ENCODE data around the gene PPP3CA.

The PPP3CA gene

DNA sequence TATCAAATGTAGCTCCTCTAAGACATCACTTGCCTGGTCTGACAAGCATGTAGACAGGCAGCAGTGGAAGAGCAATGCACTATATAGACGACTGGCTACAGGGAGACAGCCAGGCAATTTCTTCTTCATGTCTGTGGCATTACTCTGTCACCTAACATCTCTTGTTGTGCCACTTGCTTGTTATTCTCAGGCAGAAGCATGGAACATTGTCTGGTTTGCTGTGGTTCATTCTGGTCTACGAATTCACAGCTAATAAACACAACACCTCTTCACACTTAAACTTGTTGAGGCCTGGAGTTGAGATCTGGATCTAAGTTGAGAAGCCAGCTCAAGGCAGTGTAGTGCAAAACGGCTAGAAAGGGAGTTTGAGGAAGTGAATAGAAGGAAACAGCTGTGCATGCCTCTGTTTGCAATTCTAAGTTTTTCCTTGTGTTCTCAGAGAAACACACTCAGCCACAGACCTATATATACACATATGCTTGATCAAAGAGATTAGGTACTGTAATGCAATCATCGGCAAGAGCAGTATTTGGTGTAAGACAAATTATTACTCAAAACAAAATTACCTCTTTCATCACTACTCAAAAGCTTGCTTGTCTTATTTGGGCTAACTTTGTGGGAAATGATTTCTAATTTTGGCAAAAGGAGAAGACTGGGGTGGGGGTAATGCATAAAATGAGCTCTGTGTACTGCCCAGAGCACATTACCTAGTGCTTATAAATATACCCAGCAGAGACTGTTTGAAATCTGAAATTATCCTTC lies 243.8 kb downstream of the PPP3CA start:
- H3K79me2 ChIP-seq (ENCODE audit: low read length), result no peaks in the 10 kb centered on the region
- no peaks in the 10 kb centered on the region for H3K36me3 ChIP-seq (replicated peaks; ENCODE audit: insufficient read depth, low read length)
- H3K4me1 ChIP-seq (ENCODE audit: low read length), result peaks cover 11% of the 10 kb centered on the region
- no peak overlapping the region for H3K4me2 ChIP-seq (ENCODE audit: low read depth, low read length)
- H2AFZ ChIP-seq (ENCODE audit: low read length), result no peak overlapping the region
- no peaks in the 10 kb centered on the region for H3K9me2 ChIP-seq (replicated peaks; ENCODE audit: insufficient read depth, low read length)
- no peaks in the 10 kb centered on the region for H4K20me1 ChIP-seq (ENCODE audit: insufficient read depth, low read length)
- H3K27me3 ChIP-seq (replicated peaks; ENCODE audit: insufficient read depth, low read length), result no peaks in the 10 kb centered on the region
- no peak overlapping the region for H3K9ac ChIP-seq (ENCODE audit: low read length)
- peak overlapping the region; percentile 6; the same call in 1 of the 2 replicates for H3K27ac ChIP-seq (ENCODE audit: low read length)
- H3F3A ChIP-seq (ENCODE audit: insufficient read depth, low read length), result no peaks in the 10 kb centered on the region
- peak; percentile 35 for DNase-seq
- no peak overlapping the region for H3K4me3 ChIP-seq (ENCODE audit: low read length)
- TF ChIP-seq, protein P1, sequence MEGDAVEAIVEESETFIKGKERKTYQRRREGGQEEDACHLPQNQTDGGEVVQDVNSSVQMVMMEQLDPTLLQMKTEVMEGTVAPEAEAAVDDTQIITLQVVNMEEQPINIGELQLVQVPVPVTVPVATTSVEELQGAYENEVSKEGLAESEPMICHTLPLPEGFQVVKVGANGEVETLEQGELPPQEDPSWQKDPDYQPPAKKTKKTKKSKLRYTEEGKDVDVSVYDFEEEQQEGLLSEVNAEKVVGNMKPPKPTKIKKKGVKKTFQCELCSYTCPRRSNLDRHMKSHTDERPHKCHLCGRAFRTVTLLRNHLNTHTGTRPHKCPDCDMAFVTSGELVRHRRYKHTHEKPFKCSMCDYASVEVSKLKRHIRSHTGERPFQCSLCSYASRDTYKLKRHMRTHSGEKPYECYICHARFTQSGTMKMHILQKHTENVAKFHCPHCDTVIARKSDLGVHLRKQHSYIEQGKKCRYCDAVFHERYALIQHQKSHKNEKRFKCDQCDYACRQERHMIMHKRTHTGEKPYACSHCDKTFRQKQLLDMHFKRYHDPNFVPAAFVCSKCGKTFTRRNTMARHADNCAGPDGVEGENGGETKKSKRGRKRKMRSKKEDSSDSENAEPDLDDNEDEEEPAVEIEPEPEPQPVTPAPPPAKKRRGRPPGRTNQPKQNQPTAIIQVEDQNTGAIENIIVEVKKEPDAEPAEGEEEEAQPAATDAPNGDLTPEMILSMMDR (IDR thresholded peaks at IDR 0.05; ENCODE audit: low read length), result no peak
- TF ChIP-seq EZH2phosphoT487 (IDR thresholded peaks at IDR 0.05; ENCODE audit: low read length) (no peak), EZH2 (optimal IDR thresholded peaks at IDR 0.05; ENCODE audit: low read depth, low read length) (no peak)
- no peaks in the 10 kb centered on the region for H3K9me3 ChIP-seq (replicated peaks; ENCODE audit: insufficient read depth, low read length)

DNA sequence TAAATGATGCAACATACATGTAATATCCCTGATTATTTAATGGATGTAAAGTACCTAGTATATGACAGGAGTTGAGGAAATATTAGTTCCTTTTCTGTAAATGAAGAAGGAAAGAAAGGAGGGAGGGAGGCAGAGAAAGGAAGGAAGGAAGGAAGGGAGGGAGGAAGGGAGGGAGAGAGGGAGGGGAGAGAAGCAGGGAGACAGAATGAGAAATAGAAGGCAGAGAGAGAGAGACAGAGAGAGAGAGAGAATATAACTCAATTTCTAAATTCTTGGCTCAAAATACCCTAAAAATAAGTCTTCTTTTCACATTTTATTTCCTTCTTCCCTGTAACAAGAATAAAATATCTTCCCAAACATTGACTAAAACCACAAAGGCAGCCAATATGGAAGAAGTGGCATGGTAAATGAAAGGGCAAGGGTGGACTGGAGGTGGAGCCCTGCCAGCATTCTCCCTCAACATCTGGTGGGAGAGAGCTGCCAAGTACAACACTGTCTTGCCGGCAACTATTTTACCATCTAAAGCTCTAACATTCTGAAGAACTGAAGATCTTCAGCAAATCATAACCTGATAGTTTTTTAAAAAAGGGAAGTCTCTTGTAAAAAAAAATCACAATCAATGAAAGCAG lies 245.1 kb downstream of the PPP3CA start:
- H3K4me1 ChIP-seq (ENCODE audit: low read length), result peaks cover 11% of the 10 kb centered on the region
- H3K27me3 ChIP-seq (replicated peaks; ENCODE audit: insufficient read depth, low read length), result no peaks in the 10 kb centered on the region
- TF ChIP-seq, protein P1 (IDR thresholded peaks at IDR 0.05; ENCODE audit: low read length), result no peak
- no peak for DNase-seq
- no peaks in the 10 kb centered on the region for H3K9me2 ChIP-seq (replicated peaks; ENCODE audit: insufficient read depth, low read length)
- no peaks in the 10 kb centered on the region for H3F3A ChIP-seq (ENCODE audit: insufficient read depth, low read length)
- H3K9ac ChIP-seq (ENCODE audit: low read length), result no peak overlapping the region
- H4K20me1 ChIP-seq (ENCODE audit: insufficient read depth, low read length), result no peaks in the 10 kb centered on the region
- H3K4me3 ChIP-seq (ENCODE audit: low read length), result no peak overlapping the region
- no peak overlapping the region for H3K4me2 ChIP-seq (ENCODE audit: low read depth, low read length)
- H3K36me3 ChIP-seq (replicated peaks; ENCODE audit: insufficient read depth, low read length), result no peaks in the 10 kb centered on the region
- no peaks in the 10 kb centered on the region for H3K9me3 ChIP-seq (replicated peaks; ENCODE audit: insufficient read depth, low read length)
- no peaks in the 10 kb centered on the region for H3K79me2 ChIP-seq (ENCODE audit: low read length)
- H2AFZ ChIP-seq (ENCODE audit: low read length), result no peak overlapping the region
- no peak overlapping the region for H3K27ac ChIP-seq (ENCODE audit: low read length)

DNA sequence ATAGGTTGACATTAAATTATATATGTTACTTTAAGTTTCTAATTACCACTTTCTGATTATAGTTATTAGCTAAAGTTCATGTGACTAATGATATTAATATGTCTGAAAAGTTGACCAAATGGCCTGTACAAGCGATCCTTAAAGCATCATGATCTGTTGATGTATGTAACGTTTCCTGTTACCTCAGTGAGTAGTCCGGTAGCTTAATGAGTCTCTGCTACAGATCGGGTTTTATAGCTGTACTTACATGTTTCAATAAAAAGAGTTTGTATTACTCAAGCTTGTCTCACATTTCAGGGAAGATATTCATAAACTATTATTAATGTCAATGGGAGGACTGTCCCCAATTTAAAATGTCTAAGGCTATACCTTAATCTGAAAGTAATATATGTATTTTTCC lies 246.3 kb downstream of the PPP3CA start:
- no peaks in the 10 kb centered on the region for H3K27me3 ChIP-seq (replicated peaks; ENCODE audit: insufficient read depth, low read length)
- no peak for DNase-seq
- H4K20me1 ChIP-seq (ENCODE audit: insufficient read depth, low read length), result no peaks in the 10 kb centered on the region
- H3K27ac ChIP-seq (ENCODE audit: low read length), result no peak overlapping the region
- H3K4me1 ChIP-seq (ENCODE audit: low read length), result peaks cover 11% of the 10 kb centered on the region
- H3K4me3 ChIP-seq (ENCODE audit: low read length), result no peak overlapping the region
- no peak overlapping the region for H2AFZ ChIP-seq (ENCODE audit: low read length)
- no peak overlapping the region for H3K9ac ChIP-seq (ENCODE audit: low read length)
- no peaks in the 10 kb centered on the region for H3K36me3 ChIP-seq (replicated peaks; ENCODE audit: insufficient read depth, low read length)
- H3K9me2 ChIP-seq (replicated peaks; ENCODE audit: insufficient read depth, low read length), result no peaks in the 10 kb centered on the region
- H3K79me2 ChIP-seq (ENCODE audit: low read length), result no peaks in the 10 kb centered on the region
- no peak overlapping the region for H3K4me2 ChIP-seq (ENCODE audit: low read depth, low read length)
- H3K9me3 ChIP-seq (replicated peaks; ENCODE audit: insufficient read depth, low read length), result no peaks in the 10 kb centered on the region
- TF ChIP-seq, protein P1 (IDR thresholded peaks at IDR 0.05; ENCODE audit: low read length), result no peak
- TF ChIP-seq EZH2 (optimal IDR thresholded peaks at IDR 0.05; ENCODE audit: low read depth, low read length) (no peak), EZH2phosphoT487 (IDR thresholded peaks at IDR 0.05; ENCODE audit: low read length) (no peak)
- H3F3A ChIP-seq (ENCODE audit: insufficient read depth, low read length), result no peaks in the 10 kb centered on the region

Data from MM.1S (cell line).